NCI-H345 treated with DMSO at 0.1 percent for 48 hours (cell line): ENCODE results near the gene FTH1.

Experiments used
- DNase-seq: peaks from one replicate; lab custom pipeline; 2025; ENCODE audit not compliant: unreplicated experiment; lab: John Stamatoyannopoulos, UW

Gene FTH1

GRCh38 chr11:61949169-61950034 is 18.0 kb downstream of the FTH1 start:
- peak; percentile 87 for DNase-seq

DNA sequence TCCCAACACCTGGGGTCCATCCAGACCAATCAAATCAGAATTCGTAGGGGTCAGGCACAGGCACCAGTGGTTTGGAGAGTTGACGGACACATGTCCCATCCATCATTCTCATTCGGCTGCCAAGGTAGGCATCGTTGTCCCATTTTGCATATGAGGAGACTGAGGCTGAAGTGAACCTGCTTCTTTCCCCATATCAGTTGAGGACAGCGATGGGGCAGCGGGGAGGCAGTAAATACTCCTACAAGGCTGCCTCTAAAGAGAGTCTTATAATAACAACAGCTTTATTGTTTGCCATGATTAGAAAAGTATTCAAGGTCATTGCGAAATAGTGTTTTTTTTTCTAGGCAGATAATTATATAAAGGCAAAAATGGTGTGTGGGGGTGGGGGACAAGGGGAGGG is 18.9 kb downstream of the FTH1 start:
- no peak for DNase-seq

DNA sequence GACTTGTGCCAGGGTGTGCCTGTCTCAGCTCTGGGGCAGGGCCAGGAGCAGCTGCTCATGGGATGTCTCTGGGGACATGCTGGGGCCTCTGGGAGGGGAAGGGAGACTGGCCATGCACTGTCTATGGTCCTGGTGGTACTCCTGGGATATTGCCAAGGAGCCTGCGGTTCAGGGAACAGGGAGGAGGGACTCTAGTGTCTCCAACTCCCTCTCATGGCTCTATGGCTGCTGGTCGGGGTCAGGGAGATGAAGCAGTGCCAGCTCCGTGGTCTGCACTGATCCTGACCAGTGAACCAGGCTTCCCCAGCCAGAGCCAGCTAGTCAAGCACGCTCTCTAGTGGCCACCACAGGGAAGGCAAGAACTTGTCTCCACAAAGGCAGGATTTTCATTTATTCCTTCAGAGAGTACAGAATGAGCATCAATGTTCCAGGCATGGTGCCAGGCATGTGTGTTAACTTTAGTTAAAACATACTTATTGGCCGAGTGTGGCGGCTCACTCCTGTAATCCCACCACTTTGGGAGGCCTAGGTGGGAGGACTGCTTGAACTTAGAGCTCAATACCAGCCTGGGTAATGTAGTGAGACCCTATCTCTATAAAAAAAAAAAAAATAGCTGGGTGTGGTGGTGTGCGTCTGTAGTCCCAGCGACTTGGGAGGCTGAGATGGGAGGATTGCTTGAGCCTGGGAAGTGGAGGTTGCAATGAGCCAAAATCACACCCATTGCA is 19.8 kb downstream of the FTH1 start:
- peak; percentile 71 for DNase-seq

DNA sequence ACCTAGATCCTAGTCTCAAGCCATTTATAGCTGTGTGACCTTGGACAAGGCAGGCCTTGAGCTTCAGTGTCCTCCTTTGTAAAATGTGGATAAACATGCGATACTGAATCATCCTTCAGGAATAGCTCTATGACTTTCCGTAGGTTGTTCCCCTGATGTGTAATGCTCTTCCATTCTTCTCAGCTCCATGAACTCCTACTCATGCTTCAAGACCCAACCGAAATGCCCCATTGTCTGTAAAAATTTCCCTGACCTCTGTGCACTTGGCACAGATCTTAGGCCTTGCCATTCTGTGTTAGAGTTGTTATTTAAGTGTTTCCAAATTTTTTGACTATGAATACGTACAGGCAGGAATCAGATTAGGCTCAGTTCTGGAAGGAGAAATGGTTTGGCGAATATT is 20.5 kb downstream of the FTH1 start:
- no peak for DNase-seq

DNA sequence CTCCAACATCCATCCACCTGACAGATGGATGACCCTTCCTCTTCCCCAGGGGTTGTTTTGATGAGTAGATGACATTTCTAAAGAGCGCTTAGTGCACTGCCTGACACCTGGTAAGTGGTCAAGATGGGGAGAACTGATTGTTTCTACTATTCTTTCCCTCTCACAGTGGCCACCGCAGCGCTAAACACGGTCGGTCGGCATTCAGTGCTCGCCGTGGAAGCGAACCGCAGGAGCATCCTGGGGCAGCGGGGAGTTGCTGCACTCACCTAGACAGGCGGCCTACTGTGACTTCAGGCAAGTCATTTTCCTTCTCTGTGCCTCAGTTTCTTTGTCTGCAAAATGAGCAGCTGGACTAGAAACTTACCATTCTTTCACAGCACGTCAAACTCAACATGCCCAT is 22.2 kb downstream of the FTH1 start:
- no peak for DNase-seq

GRCh38 chr11:61940466-61940865 is 27.0 kb downstream of the FTH1 start:
- DNase-seq: no peak

- no peak for DNase-seq
Measured at GRCh38 chr11:61935861-61936260, 31.6 kb downstream of the FTH1 start.

GRCh38 chr11:61930933-61931332 is 36.5 kb downstream of the FTH1 start:
- no peak for DNase-seq

- no peak for DNase-seq
Measured at GRCh38 chr11:61928606-61929005, 38.8 kb downstream of the FTH1 start.

DNA sequence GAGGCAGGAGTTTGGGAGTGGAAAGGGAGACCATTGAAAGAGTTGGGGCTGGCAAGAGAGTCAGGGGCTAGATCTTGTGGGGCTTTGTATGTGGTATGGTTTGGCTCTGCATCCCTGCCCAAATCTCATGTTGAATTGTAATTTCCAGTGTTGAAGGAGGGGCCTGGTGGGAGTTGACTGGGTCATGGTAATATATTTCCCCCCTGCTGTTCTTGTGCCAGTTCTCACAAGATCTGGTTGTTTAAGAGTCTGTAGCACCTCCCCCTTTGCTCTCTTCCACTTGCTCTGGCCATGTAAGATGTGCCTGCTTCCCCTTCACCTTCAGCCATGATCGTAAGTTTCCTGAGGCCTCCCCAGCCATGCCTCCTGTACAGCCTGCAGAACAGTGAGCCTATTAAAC is 39.9 kb downstream of the FTH1 start:
- DNase-seq: no peak

- no peak for DNase-seq
Measured at GRCh38 chr11:61926235-61926634, 41.2 kb downstream of the FTH1 start.

GRCh38 chr11:61925736-61926135 is 41.7 kb downstream of the FTH1 start:
- DNase-seq: no peak

- no peak for DNase-seq
Measured at GRCh38 chr11:61924064-61924455, 43.4 kb downstream of the FTH1 start.

DNA sequence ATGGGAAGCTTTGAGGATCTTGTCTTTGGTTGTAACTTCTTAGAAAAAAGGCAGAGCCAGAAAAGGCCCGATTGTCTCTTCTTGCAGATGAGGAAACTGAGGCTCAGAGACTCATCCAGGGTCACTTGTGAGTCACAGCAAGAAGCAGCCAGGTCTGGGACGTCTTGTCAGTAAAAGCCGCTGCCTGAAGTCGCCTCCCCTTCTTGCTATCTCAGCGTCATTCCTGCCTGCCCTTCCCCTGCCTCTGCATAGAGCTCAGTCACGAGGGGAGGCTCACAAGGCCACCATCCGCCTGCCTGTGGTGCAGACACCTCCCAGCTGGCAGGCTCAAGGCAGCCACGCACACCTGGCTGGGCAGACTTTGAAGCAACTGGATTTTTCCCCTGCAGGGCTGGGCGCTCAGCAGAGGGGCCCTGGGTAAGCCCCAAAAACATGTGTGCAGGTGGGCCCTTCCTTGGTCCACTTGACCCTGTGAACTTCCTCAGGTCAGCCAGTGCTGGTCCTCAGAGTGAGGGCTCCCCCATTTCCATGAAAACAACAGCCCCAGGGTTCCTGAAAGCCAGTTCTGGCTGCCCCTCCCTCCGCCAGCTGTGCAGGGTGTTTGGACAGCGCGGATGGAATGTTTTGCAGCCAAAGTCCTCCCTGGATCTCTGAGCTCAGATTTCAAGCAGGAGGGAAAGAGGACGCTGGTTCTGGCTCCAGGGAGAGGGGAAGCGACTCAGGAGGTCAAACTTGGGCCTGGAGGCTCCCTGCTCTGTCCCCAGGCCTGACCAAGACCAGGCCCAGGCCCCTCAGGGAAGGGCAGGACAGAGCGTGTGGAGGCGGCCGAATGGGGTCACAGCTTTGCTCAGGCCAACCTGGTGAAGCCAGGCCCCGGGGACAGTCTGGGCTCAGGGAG is 44.0 kb downstream of the FTH1 start:
- no peak for DNase-seq

DNA sequence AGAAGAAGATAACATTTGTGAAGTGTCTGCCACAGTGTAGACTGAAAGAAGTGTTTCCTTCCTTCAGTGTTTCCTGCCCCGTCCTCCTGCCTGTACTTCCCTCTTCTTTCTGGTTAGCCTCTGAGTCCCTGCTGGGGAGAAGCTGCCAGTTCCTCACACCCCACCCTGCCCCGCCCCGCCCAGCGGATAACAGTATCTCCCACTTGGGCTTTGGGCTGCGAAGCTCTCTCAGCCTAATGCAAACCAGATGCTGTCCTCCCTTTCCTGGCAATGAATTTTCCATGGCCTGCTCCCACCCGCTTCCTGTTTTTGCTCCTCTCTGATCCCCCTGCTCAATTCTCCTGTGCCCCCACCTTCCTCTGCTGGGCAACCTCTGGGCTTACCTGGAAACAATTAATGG is 44.9 kb downstream of the FTH1 start:
- no peak for DNase-seq

DNA sequence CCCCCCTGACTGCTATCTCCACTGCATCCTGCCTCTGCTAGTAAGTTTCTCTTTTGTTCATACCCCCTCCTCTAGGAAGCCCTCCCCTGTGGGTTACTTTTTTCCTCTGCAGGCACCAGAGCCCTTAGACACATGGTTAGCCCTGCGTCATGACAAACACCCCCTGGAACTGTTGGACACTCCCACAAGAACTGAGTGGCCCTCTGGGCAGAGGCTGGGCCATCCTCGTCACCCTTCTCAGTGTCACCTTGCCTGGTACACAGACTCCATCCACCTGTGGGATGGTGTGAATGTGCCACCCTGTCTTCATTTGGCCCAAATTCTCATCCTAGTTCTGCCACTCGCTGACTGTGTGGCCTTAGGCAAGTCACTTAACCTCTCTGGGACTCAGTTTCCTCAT is 46.0 kb downstream of the FTH1 start:
- DNase-seq: no peak

DNA sequence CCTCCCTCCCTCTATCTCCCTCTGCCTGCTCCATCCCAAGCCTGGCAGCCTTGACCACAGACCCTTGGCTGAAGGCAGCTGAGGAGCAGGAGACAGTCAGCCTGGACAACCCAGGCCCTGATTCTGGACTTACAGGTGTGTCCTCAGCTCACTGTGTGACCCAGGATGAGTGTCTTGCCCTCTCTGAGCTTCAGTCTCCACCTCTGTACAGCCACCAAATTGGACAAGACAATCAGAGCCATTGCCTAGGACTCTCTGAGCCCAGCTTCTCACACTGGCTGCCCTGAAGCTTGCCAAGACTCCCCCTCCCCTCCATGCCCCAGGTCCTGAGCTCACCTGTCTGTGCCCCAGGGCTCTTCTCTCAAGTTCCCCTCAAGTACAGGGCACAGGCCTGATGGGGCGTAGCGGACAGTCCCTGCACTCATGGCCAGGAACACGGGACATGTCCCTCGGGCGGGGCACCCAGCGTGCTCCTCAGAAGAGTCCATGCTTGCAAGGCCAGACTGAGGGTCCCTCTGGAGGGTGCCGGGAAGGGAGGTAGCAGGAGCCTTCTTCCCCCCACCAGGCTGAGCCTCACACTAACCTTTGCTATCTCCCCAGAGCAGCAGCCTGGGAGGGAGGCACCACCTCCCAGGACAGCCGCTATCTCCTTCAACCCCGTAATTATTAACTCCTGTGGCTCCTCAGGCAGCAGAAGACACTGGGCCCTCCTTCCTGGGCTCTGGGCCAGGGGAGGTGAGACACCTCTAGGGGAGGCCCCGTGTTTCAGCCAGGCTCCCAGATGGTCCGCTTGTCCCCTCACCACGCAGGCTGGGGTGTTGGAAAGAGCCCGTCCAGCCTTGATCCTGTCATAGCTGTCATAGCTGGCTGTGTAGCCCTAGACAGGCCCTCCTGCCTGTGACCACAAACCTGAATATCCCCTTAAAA is 47.5 kb downstream of the FTH1 start:
- DNase-seq: no peak

- no peak for DNase-seq
Measured at GRCh38 chr11:61918938-61919704, 48.3 kb downstream of the FTH1 start.

DNA sequence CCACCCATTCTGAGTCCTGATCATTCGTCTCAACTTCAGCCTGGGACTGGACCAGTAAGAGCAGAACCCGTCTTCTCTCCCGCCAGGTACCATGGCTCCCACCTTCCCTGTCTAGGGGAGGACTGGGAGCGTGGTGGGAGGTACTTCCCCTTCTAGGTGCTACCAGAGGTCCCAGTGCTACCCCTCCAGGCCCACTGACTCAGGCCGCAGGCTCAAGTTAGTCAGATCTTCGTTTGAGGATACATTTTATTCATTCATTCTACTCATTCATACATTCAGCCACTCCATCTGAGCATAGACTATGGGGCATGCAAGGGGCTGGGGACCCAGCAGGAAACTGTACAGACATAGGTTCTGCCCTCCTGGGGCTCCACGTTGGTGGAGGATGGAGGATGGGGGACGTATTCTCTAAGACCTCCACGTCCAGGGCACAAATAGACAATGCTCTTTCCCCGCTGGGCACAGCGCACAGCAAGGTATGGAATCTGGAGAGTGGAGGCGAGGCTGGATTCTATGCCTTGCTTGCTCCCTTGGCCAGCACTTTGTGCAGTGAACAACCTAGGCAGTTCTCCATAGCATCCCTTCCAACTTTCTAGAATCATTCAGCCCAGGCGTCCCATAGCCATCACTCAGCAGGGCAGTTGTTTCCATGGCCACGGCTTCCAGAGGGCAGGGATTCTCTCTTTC is 49.0 kb downstream of the FTH1 start:
- DNase-seq: no peak
